Keratinocyte (primary cell): Measurements from ENCODE around the gene PDE10A. TPM values are rescaled to one million over a fixed set of nuclear protein-coding genes. Genes with fewer than 3 reads are reported as not detected.

Source experiments
- DNase-seq: peaks from one replicate; pipeline ENCODE4 v3.0.0-alpha.2; 2011; ENCODE audit warnings: low read depth, missing footprints, low spot score
- FAIRE-seq: peaks from 2 replicates; lab custom pipeline; 2011; peaks lifted over from hg19 to GRCh38; lab: Jason Lieb, UNC
- H2AFZ ChIP-seq: 2 replicates; pipeline ENCODE4 v1.6.0; 2012; ENCODE audit warnings: low read length, control low read depth, inconsistent platforms; ENCODE audit not compliant: control insufficient read depth
- H3K27ac ChIP-seq: 2 replicates; pipeline ENCODE4 v1.5.1; 2011; ENCODE audit warnings: low read length; ENCODE audit not compliant: control insufficient read depth, insufficient read depth
- H3K27me3 ChIP-seq: 3 replicates; pipeline ENCODE4 v1.6.0; 2011; ENCODE audit warnings: low read length; ENCODE audit not compliant: control insufficient read depth, insufficient read depth; ENCODE audit errors: extremely low read depth
- H3K36me3 ChIP-seq, 2 experiments: 2 replicates in 1 of 2; 3 replicates in 1 of 2; pipeline ENCODE4 v1.5.1; 2011; ENCODE audit warnings: low read length in 2 of 2, mild to moderate bottlenecking in 1 of 2; ENCODE audit not compliant: control insufficient read depth in 2 of 2, insufficient read depth in 2 of 2; ENCODE audit errors: extremely low read depth in 1 of 2
- H3K4me1 ChIP-seq: 3 replicates; pipeline ENCODE4 v1.5.1; 2011; ENCODE audit warnings: low read length; ENCODE audit not compliant: control insufficient read depth, insufficient read depth; ENCODE audit errors: extremely low read depth
- H3K4me2 ChIP-seq: 3 replicates; pipeline ENCODE4 v1.6.0; 2011; ENCODE audit warnings: low read depth, low read length; ENCODE audit not compliant: control insufficient read depth, insufficient read depth; ENCODE audit errors: extremely low read depth
- H3K4me3 ChIP-seq, 3 experiments: fragments of 200-600 bp in 1 of 3; sonication (generic) in 1 of 3; 2 replicates in 2 of 3; 3 replicates in 1 of 3; pipeline ENCODE4 v1.5.1; 2011 to 2016; ENCODE audit warnings: low read length in 3 of 3, mild to moderate bottlenecking in 3 of 3, control low read depth in 2 of 3, inconsistent platforms in 1 of 3, low read depth in 1 of 3, mixed read lengths in 1 of 3, mixed run types in 1 of 3, moderate library complexity in 1 of 3; ENCODE audit not compliant: control insufficient read depth in 2 of 3, insufficient read depth in 2 of 3; ENCODE audit errors: extremely low read depth in 1 of 3
- H3K79me2 ChIP-seq: 2 replicates; pipeline ENCODE4 v1.6.0; 2012; ENCODE audit warnings: low read length; ENCODE audit not compliant: control insufficient read depth, insufficient read depth
- H3K9ac ChIP-seq: 3 replicates; pipeline ENCODE4 v1.6.0; 2011; ENCODE audit warnings: low read length; ENCODE audit not compliant: control insufficient read depth, insufficient read depth; ENCODE audit errors: extremely low read depth
- H3K9me1 ChIP-seq: 3 replicates; pipeline ENCODE4 v1.6.0; 2011; ENCODE audit warnings: low read length; ENCODE audit not compliant: control insufficient read depth, insufficient read depth; ENCODE audit errors: extremely low read depth
- H3K9me3 ChIP-seq: 2 replicates; pipeline ENCODE4 v1.5.1; 2012; ENCODE audit warnings: low read depth, low read length; ENCODE audit not compliant: control insufficient read depth
- H4K20me1 ChIP-seq: 3 replicates; pipeline ENCODE4 v1.6.0; 2011; ENCODE audit warnings: low read length; ENCODE audit not compliant: control insufficient read depth, insufficient read depth; ENCODE audit errors: extremely low read depth
- CTCF ChIP-seq, 3 experiments: IDR thresholded peaks in 1 of 3; conservative IDR thresholded peaks in 1 of 3; optimal IDR thresholded peaks in 1 of 3; 2 replicates in 2 of 3; 3 replicates in 1 of 3; pipeline versions ENCODE3 to v1.5.1; 2011; ENCODE audit warnings: low read length in 3 of 3, mild to moderate bottlenecking in 3 of 3, moderate library complexity in 2 of 3, control low read depth in 1 of 3, inconsistent platforms in 1 of 3; ENCODE audit not compliant: insufficient read depth in 2 of 3; ENCODE audit errors: extremely low read depth in 1 of 3
- EZH2 ChIP-seq: IDR thresholded peaks from one replicate; pipeline ENCODE4 v1.6.1; 2012; ENCODE audit warnings: inconsistent platforms, mild to moderate bottlenecking, low read length, moderate library complexity
- dilution Hi-C: fragments of 300-500 bp; cut with MboI; formaldehyde crosslinking; loops from one replicate; pipeline ENCODE4 v1.7.0; 2020; ENCODE audit warnings: low sequenced_read_pairs; ENCODE audit not compliant: extremely low pct_ligation_motif_present
- polyA plus RNA-seq, 5 experiments: library from polyadenylated mRNA; depleted of rRNA in 3 of 5; stranded (reverse) in 3 of 5; stranded (forward) in 1 of 5; unstranded in 1 of 5; fragments of >200 nt; gene quantifications; 1 replicate in 1 of 5; 2 replicates in 3 of 5; 3 replicates in 1 of 5; pipeline versions ENCODE4 v1.2.1 to v1.2.3, GENCODE V29; 2011 to 2012; ENCODE audit warnings: missing spikeins in 2 of 5, low read depth in 1 of 5, low replicate concordance in 1 of 5

The PDE10A gene
- polyA plus RNA-seq, 1 donor (not counting 4 experiments of a cell fraction or from before 2014, with no cell fraction given), result not detected

GRCh38 chr6:165497472-165497871 is 165.6 kb downstream of the PDE10A start:
- H3K27ac ChIP-seq, result no peak overlapping the region
- no peaks in the 10 kb centered on the region for H3K36me3 ChIP-seq
- no peaks in the 10 kb centered on the region for H4K20me1 ChIP-seq
- H3K9ac ChIP-seq, result no peak overlapping the region
- FAIRE-seq (no peak), DNase-seq (no peak)
- H2AFZ ChIP-seq, result no peak overlapping the region
- dilution Hi-C loops, result no loop called here
- TF ChIP-seq CTCF (optimal IDR thresholded peaks at IDR 0.05 in 1 of 3, IDR thresholded peaks at IDR 0.05 in 1 of 3, conservative IDR thresholded peaks at IDR 0.05 in 1 of 3; ENCODE audit: extremely low read depth in 1 of 3, insufficient read depth in 2 of 3, low read length in 3 of 3) (no peak), EZH2 (no peak)
- no peak overlapping the region for H3K4me3 ChIP-seq
- no peak overlapping the region for H3K4me2 ChIP-seq
- no peaks in the 10 kb centered on the region for H3K9me3 ChIP-seq
- no peaks in the 10 kb centered on the region for H3K79me2 ChIP-seq
- H3K9me1 ChIP-seq, result no peaks in the 10 kb centered on the region
- H3K27me3 ChIP-seq, result no peaks in the 10 kb centered on the region
- H3K4me1 ChIP-seq, result no peaks in the 10 kb centered on the region

- Histone ChIP-seq H3K79me2 (no peaks in the 10 kb centered on the region), H3K4me1 (no peaks in the 10 kb centered on the region), H3K9me3 (peaks cover 7% of the 10 kb centered on the region), H4K20me1 (no peaks in the 10 kb centered on the region), H3K4me3 (no peak overlapping the region), H3K36me3 (no peaks in the 10 kb centered on the region), H3K4me2 (no peak overlapping the region), H2AFZ (no peak overlapping the region), H3K9me1 (no peaks in the 10 kb centered on the region), H3K9ac (no peak overlapping the region), H3K27ac (no peak overlapping the region), H3K27me3 (no peaks in the 10 kb centered on the region)
- DNase-seq (no peak), FAIRE-seq (no peak)
- no peak for TF ChIP-seq EZH2
- TF ChIP-seq CTCF (optimal IDR thresholded peaks at IDR 0.05 in 1 of 3, IDR thresholded peaks at IDR 0.05 in 1 of 3, conservative IDR thresholded peaks at IDR 0.05 in 1 of 3; ENCODE audit: extremely low read depth in 1 of 3, insufficient read depth in 2 of 3, low read length in 3 of 3), result no peak
- dilution Hi-C loops, result no loop called here
Observed at GRCh38 chr6:165488624-165489295, 174.3 kb downstream of the PDE10A start.
